GM21717 (cell line): ENCODE results near the gene ARF3.

Experiments used
- ATAC-seq: cut with Tn5 transposase; IDR thresholded peaks from one replicate; pipeline ENCODE4 v1.9.1; 2021; ENCODE audit warnings: mild to moderate bottlenecking, moderate library complexity; ENCODE audit not compliant: unreplicated experiment

The ARF3 gene

DNA sequence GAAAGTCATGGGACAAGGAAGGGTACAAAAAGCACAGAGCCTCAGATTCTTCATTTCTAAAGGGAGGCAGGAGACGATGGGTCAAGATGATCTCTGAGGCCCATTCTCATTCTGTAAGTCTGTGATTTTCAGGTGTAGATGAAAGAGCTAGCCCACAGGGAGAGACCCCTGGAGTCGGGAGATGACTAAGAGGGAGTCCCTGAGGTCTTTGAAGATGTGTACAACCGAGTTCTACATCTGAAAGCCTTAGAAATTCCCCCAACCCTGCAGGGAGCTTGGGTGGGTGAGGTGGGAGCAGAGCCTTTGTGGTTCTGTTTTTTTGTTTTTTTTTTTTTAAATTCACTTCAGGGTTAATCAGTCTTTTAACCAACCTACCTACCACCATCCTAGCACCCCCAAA lies 11.2 kb upstream of the ARF3 start:
- ATAC-seq, result no peak

DNA sequence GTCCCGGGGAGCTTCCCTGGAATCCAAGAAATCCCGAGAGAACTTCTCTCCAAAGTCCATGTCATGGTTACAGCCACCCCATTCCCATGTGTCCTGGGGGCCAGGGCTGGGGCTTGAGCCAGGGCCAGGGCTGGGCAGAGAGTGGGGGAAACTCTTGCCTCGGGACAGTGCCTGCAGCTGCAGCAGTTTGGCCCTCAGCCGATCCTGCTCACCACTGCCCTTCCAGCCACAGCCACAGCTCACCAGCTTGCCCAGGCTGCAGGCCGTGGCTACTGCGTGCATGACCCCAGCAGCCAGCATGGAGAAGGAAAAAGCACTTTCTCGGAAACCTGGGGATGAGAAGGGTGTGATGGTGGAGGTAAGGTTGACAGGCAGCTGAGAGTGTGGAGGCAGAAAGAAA lies 10.7 kb upstream of the ARF3 start:
- no peak for ATAC-seq

DNA sequence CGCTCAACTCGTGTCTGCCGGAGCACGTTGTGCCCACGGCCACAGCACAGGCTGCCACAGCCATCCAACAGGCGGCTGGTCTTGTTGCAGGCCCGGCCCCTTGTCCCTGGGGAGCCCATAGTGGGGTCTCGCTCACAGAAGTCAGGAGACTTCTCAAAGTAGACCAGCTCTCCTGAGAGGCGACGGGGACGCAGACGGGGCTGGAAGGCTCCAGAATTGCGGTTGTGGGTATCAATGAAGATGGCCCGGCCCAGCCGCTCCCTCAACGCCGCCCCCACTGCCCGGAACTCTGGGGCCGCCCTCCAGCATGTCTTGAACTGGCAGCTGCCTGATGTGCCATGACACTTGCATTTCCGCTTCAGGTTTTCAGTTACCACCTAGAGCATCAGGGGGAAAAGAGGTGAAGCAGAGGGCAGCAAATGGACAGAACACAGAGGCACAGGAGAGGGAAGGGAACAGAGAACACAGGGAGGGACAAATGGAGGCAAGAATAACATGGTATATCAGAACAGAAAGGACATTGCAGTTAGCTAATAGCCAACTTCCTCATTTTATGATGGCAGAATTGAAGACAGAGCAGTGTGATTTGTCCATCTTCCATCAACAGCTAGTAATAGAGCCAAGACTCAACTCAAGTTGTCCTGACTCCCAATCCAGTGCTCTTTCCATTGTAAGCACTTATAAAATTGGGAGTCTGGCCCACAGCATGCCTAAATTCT lies 9.0 kb upstream of the ARF3 start:
- ATAC-seq, result no peak

DNA sequence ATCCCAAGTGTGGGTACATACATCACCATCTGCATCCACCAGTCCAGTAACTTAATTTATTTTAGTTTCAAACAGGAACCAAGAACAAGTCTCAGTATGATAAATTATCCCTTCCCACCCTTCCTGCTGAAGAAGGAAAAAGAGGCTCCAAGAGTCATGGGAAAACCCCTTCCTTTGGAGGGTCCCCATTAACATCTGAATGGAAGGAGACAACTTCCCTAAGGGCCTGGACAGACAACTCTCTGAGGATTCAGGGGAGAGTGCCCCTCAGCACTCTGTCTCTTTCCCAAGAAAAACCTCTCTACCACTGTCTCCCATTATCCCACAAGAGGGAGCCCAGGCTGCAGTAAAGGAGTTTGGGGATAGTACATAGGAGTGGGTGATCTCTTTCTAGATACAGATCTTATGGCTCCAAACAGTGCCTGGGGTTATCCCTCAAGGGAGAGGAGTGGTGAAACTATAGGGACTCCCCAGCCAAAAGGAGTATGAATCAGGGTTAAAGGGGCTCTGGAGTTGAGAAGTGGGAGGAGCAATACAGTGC lies 8.1 kb upstream of the ARF3 start:
- ATAC-seq, result no peak

DNA sequence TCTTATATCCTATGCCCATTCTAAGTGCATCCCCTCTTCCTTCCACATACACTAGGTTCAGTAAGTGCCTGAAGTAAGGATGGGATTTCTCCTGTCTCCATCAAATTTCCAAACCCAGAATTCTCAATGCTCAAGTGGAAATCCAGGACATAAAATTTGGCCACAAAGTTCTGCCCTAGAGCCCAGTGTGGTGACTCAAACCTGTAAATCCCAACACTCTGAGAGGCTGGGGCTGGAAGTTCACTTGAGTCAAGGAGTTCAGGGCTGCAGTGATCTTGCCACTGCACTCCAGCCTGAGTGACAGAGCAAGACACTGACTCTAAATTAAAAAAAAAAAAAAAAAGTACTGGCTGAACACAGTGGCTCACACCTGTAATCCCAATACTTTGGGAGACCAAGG lies 4.5 kb upstream of the ARF3 start:
- ATAC-seq, result no peak

DNA sequence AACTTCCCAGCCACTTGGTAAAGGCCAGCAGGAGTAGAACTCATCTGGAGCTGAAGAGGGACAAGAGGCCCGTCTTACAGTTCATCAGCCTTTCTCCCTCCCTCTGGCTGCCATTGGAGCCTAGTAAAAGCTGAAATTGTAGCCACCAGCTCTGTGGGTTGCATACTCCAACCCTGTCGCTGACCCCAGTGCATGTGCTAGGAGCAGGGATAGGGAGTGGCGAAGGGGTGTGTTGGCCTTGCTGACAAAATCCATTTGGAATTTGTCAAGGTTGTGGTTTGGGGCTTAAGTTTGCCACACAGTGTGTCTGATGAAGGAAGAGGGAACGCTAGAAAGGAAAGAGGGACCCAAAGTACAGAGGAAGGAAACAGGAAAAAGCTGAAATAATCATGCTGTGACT lies 4.0 kb upstream of the ARF3 start:
- ATAC-seq, result no peak

DNA sequence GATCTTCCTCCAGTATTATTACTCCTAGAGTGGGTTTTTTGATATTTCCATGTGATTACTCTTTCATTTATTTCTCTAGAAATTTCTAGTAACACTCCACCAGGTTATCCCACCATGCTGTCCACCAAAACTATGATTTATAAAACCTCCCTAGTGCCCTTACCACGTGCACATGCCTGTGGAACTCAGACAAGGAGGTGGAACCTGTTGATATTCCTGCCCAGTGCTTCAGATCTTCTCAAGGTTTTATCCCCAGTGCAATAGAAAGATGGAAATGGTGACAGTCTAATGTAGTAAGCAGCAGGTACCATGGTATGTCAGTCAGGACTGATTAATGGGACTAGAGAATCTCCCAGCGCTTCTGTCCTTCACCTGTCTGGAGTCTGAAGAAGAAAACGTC lies 3.5 kb upstream of the ARF3 start:
- no peak for ATAC-seq

DNA sequence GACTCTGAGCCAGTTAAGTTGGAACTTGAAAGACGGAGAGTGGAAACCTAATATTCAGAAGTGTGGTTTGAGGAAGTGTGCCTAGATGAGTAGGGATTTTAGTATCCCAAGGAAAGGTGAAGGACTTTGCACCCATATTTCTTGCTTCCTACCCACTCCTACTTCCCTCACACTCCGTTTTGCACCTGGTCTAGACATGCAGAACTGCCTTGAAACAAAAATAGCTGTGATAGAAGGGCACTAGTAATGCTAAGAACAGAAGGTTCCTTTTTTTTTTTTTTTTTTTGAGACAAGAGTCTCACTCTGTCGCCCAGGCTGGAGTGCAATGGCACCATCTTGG lies 732 bp upstream of the ARF3 start:
- no peak for ATAC-seq

DNA sequence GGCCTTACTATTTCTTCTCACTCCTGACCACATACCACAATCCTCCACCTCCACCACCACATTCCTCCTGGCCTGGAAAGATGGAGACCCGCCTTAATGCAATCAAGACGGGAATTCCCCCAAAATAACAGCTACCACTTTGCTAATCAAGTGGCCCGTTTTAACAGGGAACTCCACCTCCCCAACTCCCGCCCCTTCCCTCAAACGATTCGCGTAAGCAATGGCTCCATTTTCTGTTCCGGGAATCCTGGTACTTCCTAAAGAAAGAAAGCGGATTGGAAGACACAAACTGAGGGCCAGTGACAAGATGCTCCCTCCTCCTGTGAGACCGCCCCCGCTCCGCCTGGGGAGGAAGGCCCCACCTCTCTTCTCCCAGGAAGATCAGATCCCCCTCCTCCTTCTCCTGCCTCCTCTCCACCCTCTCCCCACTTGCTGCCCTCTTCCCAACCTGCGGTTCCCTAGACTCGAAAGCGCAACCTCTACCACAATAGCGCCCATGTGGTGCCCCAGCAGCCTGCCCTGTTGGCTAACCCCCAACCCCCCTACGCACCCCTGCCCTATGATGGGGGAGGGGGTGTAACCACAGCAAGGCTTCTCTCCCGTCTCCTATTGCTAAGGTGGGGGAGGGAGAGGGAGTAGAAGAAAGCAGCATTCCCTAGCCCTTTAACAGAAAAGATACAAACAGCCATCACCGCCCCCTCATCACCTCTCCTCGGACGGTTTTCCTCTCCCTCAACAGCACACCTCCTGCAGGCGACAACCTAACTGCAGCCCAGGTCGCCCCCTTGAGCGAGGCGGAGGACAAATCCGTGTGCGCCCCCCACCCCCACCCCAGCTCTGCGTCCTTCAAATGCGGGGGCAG lies 777 bp downstream of the ARF3 start:
- ATAC-seq, result no peak

DNA sequence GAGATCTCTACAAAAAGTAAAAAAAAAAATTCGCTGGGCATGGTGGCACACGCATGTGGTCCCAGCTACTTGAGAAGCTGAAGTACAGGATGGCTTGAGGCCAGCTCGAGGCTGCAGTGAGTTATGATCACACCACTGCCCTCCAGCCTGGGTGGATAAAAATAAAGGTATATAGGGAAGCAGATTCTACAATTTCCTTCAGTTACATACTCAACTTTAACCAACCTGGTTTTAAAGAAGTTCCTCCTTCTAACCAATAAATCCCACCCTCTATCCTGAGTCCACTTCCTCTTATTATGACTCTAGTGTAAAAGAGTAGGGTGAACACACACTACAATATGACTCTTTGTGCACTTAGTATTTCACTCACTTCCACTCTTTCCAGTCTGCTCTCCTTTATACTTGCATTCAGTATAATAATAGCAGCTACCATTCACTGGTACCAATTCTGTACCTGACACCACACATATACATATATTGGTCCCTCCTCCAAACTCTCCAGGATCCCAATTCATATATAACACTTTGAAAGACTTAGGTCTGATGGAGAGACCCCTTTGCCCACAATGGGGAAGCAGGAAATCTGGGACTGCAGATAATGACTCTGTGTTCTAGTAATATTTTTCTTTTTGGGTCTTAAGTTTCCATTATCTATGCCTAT lies 2.3 kb downstream of the ARF3 start:
- ATAC-seq, result no peak

DNA sequence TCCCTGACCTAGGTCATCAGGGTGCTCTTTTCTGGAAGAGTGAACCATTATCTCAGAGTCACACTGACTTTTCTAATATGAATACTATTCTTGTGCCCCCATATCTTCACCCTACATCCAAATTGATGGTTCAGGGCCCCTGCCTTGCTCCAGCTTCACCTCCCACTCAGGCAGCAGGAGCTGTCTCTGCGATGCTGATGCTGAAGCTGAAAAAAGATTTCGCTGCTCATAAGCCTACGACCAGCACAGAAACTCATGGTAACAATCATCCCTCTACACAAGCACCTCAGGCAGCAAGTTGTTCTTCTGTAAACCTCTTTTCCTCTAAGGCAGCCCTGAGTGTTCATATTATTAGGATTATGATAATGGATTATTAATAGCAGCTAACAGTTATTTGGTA lies 3.2 kb downstream of the ARF3 start:
- no peak for ATAC-seq

DNA sequence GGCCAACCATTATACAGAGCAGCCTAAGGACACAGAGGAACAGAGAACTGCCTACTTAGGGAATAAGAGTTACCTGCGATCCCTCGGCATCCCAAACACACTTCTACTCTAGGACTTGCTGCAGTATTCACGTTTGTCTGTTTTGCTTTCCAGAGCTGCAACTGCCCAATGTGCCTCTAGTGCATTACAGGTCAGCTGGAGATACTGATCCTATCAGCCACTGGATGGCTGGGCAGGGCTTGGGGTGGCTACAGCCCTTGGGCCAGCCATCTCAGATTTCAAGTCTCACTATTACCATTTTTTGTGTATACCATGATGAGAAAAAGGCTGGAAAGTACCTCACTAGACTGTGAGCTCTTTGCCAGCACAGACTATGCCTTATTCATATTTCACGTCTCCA lies 4.6 kb downstream of the ARF3 start:
- ATAC-seq, result no peak

DNA sequence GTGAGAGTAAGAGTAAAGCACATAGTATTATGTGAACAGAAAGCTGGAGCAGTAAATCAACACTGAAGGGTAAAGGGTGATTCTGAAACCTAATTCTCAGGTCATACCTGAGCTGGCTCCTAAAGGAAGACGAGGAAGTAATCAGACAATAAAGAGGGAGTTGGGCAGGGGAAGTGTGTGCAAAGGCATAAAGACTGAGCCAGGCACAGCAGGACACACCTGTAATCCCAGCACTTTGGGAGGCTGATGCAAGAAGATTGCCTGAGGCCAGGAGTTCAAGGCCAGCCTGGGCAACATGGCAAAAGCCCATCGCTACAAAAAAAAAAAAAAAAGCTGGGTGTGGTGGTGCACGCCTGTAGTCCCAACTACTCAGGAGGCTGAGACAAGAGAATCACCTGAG lies 9.6 kb downstream of the ARF3 start:
- no peak for ATAC-seq

DNA sequence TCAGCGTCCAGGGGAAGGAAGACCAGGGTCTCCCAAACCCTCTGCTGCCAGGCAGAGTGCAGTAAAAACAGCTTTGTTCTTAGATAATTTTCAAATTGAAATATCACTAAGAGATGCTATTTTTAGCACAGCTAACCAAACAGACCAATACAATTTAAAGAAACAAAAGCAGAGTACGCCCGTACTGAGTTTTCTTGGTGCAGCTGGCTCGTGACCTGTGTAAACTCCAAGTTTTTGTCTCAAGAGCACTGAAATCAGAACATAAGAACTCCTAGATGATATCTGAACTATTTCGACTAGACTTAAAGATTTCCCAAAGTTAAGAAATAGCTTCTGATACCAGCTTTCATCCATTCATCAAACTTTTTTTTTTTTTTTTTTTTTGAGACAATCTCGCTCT lies 10.3 kb downstream of the ARF3 start:
- no peak for ATAC-seq

DNA sequence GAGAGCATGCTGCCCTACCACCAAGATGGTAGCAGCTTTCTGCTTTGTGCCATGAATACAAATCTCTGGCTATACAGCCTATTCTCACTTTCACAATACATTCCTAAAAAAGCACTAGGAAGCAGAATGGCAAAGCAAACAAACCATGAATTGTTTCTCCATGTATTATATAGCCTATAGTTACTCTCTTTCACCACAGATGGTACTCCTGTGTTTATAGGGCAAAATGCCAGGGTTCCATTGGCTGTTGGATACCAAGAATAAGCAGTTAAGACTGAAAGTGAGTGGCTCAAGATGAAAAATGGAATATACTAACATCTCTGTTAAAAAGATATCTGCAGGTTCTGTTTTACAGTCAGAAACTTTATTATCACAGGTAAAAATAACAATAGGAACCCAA lies 11.1 kb downstream of the ARF3 start:
- no peak for ATAC-seq

DNA sequence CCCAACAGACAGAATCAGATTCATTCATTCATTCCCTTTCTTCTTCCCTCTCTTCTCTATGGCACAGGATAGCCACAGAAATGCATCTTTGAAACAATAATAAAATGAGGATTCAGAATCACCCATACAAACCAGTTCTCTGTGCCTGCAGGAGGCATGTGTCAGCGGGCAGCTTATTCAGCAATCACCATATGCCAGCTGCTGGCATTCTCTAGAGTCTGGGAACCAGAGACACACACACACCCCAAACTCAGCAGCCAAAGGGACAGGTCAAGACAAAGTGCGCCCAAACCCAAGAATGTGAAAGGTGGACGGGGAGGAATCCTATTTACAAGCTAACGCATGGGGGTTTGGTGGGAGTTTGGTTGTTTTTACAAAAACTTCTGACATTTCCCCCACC lies 14.1 kb downstream of the ARF3 start:
- no peak for ATAC-seq

DNA sequence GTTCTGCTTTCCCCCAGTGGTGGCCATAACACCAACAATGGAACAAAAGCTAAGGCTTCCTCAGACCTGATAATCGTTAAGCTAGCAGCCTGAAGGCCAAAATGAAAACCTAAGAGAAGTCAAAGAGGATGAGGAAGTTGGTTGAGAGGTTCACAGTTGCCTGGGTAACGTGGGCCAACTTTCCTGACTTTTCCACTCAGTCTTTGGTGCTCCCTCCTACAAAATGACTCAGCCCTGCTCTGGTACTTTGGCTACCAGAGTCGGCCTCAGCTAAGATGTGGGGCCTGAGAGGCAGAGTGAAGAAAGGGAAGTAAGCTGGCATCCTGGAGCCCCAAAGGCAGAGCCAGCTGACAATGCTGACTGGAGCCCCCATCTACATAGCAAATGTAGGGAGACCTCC lies 17.1 kb downstream of the ARF3 start:
- ATAC-seq, result no peak

DNA sequence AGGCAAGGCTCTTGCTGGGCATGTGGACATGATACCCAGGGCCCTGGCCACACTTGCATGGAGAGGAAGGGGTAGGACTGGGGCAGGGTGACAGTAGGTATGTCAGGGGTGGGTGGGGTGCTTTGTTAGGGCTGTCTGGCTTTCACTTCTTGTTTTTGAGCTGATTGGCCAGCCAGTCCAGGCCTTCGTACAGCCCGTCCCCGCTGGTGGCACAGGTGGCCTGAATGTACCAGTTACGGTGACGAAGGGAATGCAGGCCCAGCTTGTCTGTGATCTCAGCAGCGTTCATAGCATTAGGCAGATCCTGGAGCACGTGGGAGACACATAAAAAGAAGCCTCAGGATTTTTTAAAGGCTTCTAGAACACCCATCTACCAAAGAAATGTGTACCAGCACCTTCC lies 18.5 kb downstream of the ARF3 start:
- ATAC-seq, result no peak

DNA sequence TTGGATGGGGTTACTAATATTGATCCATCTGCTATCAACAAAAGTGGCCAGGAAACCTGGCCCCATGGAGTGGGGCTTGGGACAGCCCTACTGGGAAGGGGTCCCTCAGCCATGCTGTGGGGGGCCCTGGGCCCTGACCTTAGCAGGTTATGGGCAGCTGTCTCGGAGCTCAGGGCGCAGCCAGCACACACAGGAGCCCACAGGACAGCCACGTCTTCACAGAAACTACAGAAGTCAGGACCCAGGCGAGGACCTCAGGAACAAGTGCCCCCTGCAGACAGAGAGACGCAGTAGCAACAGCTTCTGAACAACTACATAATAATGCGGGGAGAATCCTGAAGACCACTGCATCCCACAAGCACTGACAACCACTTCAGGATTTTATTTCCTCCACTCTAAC lies 20.1 kb downstream of the ARF3 start:
- no peak for ATAC-seq

DNA sequence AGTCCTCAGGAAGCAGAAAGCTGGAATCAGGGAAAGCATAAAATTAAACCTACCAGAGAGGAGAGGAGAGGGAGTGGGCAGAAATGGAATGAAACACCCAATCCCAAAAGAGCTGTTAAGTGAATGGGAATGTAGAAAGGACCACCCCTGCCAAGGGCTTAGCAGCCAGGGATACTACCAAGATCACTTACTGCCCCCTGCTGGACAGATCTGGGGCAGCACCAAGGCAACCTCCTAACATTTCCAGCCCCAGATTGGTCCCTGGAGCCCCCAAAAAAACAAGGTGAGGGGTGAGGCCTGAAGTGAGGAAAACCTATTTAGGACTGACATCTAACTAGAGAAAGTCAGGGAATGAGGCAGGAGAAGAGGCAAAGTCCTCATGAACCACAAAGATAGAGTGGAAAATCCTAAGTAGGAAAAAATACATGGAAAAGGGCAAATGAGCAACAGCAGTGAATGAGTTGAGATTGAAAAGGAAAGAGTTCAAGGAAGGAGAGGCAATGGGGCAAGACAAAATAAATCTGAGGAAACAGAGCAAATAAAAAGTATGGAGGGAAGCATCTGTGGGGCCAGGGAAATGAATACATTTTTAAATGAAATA lies 20.8 kb downstream of the ARF3 start:
- ATAC-seq, result no peak

DNA sequence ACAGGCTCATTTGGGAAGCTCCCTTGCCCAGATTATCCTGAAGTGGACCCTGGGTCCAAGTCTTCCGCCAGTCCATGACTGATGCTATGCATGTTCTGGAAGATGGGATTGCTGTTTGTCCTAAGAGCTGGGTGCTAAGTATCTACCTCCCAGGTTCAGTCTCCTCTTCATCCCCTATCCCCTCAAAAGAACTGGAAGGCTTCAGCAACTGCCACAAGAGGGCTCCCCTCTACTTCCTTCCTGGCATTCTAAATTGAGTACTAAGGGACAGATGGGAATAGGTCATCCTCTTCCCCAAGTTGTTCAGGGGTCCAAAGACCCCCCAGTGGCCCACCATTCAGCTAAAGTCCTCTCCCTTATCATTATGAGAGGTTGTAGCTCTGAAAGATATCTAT lies 23.0 kb downstream of the ARF3 start:
- ATAC-seq, result no peak
